HG03439 (cell line): ENCODE data around the gene TMCO4.
A peak's percentile ranks its signal among the peaks of the same experiment; 100 is the strongest.
"Not testable (repeated sequence)": the region's sequence is repeated elsewhere in the genome, so short reads cannot be mapped to it uniquely, and the experiment has no call there.

Source experiments
- ATAC-seq: cut with Tn5 transposase; IDR thresholded peaks from one replicate; pipeline ENCODE4 v1.9.1; 2021; ENCODE audit warnings: mild to moderate bottlenecking, moderate library complexity; ENCODE audit not compliant: unreplicated experiment

TMCO4 gene

DNA sequence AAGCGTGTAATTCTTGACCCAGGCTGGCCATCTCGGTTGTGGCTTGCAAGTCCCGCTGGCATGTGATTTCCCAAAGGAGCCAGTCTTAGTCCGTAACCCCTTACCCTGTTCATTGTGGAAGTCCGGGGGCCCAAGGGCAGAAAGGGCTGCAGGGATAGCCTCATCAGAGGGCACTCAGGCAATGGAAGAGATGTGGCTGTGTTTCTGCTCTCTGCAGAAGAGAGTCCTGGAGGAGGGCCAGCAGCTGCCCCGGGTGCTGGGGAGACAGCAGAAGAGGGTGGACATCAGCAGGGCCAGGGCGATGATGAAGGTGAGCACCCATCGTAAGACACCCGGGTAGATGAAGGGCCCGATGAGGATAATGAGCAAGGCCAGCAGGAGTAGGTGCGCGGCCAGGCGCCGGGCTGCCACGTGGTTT lies 14.5 kb upstream of the TMCO4 start:
- ATAC-seq: no peak

DNA sequence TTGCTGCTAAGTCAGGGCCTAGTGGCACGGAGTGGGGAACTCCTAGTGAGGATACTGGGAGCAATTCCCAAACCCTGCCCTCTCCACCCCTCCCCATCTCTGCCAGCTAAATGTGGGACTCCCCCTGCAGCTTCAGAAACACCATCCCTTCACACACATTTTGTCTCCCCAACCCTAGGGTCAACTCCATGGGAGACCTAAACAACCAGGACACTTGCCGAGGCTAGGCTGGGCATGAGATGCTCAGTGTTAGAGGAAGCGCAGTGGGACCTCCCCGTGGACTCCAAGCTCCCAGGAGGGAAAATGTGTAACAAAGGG lies 13.9 kb upstream of the TMCO4 start:
- no peak for ATAC-seq

GRCh38 chr1:19812875-19813642 lies 13.3 kb upstream of the TMCO4 start:
- ATAC-seq: no peak

- ATAC-seq: no peak
Measured at GRCh38 chr1:19811206-19811851, 11.6 kb upstream of the TMCO4 start.

DNA sequence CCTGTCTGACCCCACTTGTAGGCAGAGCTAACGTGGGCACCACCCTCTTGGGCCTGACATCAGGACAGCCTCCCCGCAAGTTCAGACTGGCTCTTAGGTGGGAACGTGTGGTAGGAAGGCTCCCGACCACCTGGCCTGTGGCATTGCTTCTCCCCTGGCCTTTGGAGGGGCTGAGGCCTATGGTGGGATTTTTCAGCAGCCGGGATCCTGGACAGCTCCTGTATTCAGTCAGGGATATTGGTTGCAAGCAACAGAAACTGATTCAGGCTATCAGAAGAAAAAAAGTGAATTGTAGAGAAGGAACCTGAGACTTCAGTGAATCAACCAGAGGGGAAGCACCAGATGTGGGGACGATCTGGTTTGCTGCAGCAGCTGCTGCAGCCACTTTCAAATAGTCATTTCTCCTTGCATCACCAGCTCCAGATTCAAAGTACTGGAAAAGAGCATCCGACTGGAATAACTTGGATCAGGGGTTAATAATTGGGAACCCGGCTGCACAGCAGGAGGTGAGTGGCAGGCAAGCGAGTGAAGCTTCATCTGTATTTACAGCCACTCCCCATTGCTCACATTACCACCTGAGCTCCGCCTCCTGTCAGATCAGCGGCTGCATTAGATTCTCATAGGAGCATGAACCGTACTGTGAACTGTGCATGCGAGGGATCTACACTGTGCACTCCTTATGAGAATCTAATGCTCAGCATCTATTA lies 9.5 kb upstream of the TMCO4 start:
- no peak for ATAC-seq

- ATAC-seq: no peak
Measured at GRCh38 chr1:19808351-19808750, 8.6 kb upstream of the TMCO4 start.

DNA sequence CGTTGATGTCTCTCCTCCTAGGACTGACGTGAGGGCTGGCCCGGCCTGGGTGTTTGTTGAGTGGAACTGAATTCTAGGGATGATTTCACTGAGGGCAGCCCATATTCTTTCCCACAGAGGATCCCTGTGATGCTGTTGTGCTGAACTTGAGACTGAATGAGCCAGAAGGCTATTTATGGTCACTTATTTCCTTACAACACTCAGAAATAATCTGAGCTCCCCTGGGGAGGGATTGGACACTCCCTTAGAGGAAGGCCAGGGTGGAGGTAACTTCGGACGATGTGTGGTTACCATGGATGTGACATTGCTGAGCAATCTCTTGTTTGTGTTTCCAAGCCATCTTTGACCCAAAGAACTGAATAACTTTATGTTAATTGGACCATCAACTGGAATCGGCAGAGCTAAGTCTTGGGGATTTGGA lies 5.1 kb upstream of the TMCO4 start:
- no peak for ATAC-seq

DNA sequence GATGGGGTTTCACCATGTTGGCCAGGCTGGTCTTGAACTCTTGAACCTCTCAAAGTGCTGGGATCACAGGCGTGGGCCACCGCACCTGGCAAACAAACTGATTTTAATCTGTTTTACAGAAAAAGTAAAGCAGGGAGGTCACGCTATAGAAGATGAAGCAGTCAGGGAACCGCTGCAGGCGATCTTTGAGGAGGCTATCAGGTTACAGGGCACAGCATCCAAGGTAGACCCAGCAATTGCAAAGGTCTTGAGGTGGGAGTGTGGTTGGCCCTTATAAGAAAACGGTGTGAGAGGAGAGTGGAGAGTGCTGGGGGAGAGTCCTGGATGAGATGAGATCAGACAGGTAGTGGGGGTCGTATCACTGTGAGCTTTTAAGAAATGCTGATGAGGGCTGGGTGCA lies 2.6 kb upstream of the TMCO4 start:
- no peak for ATAC-seq

- ATAC-seq: peak; percentile 55
Measured at GRCh38 chr1:19800076-19800804, 524 bp upstream of the TMCO4 start.

DNA sequence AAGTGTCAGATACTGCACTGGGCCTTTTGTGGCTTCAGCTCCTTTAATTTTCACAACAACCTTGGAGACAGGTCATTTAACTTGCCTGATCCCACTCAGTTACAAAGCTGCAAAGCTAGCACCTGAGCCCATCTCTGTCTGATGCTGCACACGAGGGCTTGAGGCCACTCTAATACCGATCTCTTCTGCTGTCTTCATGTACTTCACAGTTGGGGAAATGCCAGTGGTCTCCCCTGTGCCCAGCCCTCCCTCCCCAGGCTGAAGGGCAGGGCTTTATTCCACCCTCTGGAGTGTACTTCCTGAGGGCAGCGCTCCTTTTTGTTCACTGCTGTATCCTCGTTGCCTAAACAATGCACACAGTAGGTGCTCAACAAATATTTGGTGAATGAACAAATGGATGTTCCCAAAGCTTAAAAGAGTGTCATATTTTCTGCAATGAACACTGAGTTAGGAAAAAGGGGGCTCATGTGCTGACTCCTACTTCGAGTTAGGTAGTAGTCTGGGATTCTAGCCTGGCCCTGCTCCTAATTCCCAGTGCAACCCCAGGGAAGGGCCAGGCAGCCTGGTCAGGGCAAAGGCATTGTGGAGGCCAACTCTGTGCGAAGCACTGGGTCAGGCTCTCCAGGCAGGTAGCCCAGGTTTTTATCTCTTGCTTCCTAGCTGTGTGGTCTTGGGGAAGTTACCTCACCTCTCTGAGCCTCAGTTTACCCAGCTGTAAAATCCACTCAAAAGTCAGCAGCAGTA lies 1.1 kb downstream of the TMCO4 start:
- no peak for ATAC-seq

DNA sequence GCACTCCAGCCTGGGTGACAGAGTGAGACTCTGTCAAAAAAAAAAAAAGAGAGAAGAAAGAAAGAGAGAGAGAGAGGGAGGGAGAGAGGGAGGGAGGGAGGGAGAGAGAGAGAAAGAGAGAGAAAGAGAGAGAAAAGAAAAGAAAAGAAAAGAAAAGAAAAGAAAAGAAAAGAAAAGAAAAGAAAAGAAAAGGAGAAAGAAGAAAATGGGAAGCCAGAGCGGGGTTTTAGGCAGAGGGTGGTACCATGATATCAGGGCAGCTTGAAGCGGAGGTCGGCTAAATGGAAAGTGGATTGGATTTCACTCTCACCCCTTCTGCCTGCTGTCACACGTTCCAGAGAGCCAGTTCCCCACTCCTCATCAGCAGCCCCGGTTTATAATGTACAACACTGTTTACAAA lies 1.9 kb downstream of the TMCO4 start:
- no peak for ATAC-seq

DNA sequence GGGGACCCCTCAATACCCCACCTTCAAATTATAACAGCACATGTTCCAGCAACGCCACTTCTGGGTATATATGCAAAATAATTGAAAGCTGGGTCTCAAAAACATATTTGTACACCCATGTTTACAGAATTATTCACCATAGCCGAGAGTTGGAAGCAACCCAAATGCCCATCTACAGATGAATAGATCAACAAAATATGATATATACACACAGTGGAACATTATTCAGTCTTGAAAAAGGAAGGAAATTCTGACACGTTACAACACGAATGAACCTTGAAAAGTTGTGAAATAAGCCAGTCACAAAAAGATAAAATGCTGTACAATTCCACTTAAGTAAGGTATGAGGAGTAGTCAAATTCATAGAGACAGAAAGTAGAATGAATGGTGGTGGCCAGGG lies 5.1 kb downstream of the TMCO4 start:
- no peak for ATAC-seq

- ATAC-seq: no peak
Measured at GRCh38 chr1:19793360-19794046, 6.2 kb downstream of the TMCO4 start.

GRCh38 chr1:19792237-19793002 lies 7.3 kb downstream of the TMCO4 start:
- no peak for ATAC-seq

GRCh38 chr1:19790061-19790975 lies 9.4 kb downstream of the TMCO4 start:
- ATAC-seq: not testable (repeated sequence)

DNA sequence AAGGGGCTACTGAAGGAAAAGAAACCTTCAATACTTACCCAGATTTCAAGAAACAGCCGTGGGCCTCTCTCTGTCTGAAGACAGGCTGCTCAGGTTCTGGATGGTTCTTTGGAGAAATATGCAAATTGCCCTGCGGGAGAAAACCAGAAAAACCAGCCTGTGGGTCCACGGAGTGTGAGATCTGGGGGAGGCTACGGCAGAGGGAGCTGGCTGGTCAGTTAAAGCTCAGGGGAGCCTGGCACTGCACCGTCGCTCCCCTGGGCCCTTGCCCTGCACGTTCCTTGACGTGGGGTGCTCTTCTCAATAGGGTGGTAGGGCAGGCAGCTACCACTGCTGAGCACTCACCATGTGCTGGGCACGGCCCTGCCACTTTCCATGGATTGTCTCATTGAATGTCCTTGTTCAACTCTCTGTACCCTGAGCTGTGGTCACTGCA lies 12.7 kb downstream of the TMCO4 start:
- ATAC-seq: no peak

DNA sequence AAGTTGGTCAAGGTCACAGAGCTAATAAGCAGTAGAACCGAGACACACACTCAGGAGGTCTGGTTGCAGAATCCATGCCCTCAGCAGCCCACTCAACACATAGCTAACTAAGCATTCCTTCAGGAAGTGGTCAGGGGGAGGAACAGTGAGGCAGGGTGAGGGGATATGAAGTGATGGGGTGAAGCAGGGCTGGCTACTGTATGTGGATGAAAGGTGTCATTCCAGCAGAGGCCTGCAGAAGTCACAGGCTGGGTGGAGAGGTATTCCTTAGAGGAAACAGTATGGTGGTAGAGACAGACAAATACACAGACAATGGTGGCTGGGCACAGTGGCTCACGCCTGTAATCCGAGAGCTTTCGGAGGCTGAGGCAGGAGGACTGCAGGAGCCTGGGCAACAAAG lies 14.1 kb downstream of the TMCO4 start:
- ATAC-seq: no peak

DNA sequence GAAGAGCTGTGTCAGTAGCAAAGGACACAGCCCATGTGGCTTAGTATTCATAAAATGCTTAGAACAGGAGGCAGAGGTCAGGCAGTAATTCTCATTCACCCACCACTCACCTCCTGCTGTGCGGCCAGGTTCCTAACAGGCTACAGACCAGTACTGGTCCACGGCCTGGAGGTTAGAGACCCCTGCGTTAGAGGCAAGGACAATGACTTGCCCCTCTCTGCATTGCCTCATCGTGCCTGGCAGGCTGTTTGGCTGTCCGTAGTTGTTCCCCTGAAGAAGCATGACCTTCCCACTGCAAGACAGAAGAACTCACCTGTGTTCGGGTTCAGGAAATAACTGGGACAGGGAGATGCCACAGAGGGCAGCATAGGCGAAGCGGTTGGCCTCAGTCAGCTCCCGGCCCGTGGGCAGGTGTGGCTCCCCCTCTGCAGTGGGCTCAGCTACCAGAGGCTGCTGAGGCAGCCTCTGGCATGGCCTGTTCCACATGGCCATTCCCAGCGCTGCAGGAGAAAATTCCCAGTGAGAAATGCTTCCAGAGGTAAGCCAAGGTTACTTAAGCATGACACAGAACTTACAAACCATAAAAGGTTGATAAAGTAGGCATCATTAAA lies 19.3 kb downstream of the TMCO4 start:
- no peak for ATAC-seq
